Thyroid gland (tissue), 4 donors: ENCODE results near the gene ABHD14A. TPM values are rescaled to one million over a fixed set of nuclear protein-coding genes. Genes with fewer than 3 reads are reported as not detected.

ENCODE experiments used
- DNase-seq, 2 donors: peaks; one replicate each; pipeline ENCODE4 v3.0.0-alpha.2; 2019
- H3K27ac ChIP-seq, 3 donors: fragments of 200-600 bp; sonication (generic); 1 replicate in 2 of 3; 2 replicates in 1 of 3; pipeline ENCODE4 v1.5.1; 2016 to 2019; ENCODE audit warnings: mild to moderate bottlenecking in 1 of 3, moderate library complexity in 1 of 3
- H3K27me3 ChIP-seq: fragments of 200-600 bp; sonication (generic); one replicate; pipeline ENCODE4 v1.5.1; 2019
- H3K36me3 ChIP-seq, 2 donors: fragments of 200-600 bp; sonication (generic); one replicate each; pipeline ENCODE4 v1.5.1; 2016 to 2019
- H3K4me1 ChIP-seq, 2 donors: fragments of 200-600 bp; sonication (generic); one replicate each; pipeline ENCODE4 v1.5.1; 2017 to 2019
- H3K4me3 ChIP-seq, 3 donors: fragments of 200-600 bp; sonication (generic); replicated peaks in 1 of 3; 1 replicate in 2 of 3; 2 replicates in 1 of 3; pipeline ENCODE4 v1.5.1; 2016; ENCODE audit warnings: mild to moderate bottlenecking in 1 of 3
- H3K9me3 ChIP-seq: fragments of 200-600 bp; sonication (generic); one replicate; pipeline ENCODE4 v1.5.1; 2017
- CTCF ChIP-seq, 6 experiments: fragments of 200-600 bp in 3 of 6; fragments of 450-650 bp in 3 of 6; sonication (generic) in 3 of 6; IDR thresholded peaks; one replicate each; pipeline ENCODE4 v1.5.1; 2016 to 2019; ENCODE audit warnings: antibody characterized with exemption in 6 of 6, mild to moderate bottlenecking in 2 of 6, inconsistent platforms in 1 of 6, moderate library complexity in 1 of 6
- POLR2A ChIP-seq, 2 donors: fragments of 450-650 bp; IDR thresholded peaks; one replicate each; pipeline ENCODE4 v1.6.1; 2017; ENCODE audit warnings: antibody characterized with exemption in 2 of 2, mild to moderate bottlenecking in 2 of 2, moderate library complexity in 1 of 2
- WGBS, 2 donors: methylation state at CpG; one replicate each; pipeline ENCODE4 v1.1.5; 2017; 5-methylcytosine and 5-hydroxymethylcytosine counted together
- intact Hi-C: fragments of 100-400 bp; cut with DNase I; formaldehyde crosslinking; loops from one replicate; pipeline ENCODE4 v1.15.1; 2023
- total RNA-seq, 4 donors: library from RNA; depleted of rRNA; stranded (reverse); fragments of >200 nt; gene quantifications; one replicate each; pipeline ENCODE4 v1.2.3, GENCODE V29; 2016

ABHD14A gene
- total RNA-seq, 4 donors from 2014 or later = 20.0 to 91.9 (median 49.3) TPM

- no peaks in the 10 kb centered on the region for H3K9me3 ChIP-seq
- H3K27ac ChIP-seq = no peak overlapping the region
- peaks cover 23 to 24% of the 10 kb centered on the region in 2 donors for H3K4me1 ChIP-seq
- 90 to 92% methylated on average over 16 to 18 of the region's 18 CpGs for WGBS, 2 donors
- H3K4me3 ChIP-seq = no peak overlapping the region
- intact Hi-C loops = no loop called here
- no peaks in the 10 kb centered on the region for H3K36me3 ChIP-seq
- no peaks in the 10 kb centered on the region for H3K27me3 ChIP-seq
- no peak for DNase-seq
- TF ChIP-seq POLR2A (IDR thresholded peaks at IDR 0.05) (no peak), CTCF (IDR thresholded peaks at IDR 0.05) (no peak)
Measured at GRCh38 chr3:51945031-51945840, 29.6 kb upstream of the ABHD14A start.

DNA sequence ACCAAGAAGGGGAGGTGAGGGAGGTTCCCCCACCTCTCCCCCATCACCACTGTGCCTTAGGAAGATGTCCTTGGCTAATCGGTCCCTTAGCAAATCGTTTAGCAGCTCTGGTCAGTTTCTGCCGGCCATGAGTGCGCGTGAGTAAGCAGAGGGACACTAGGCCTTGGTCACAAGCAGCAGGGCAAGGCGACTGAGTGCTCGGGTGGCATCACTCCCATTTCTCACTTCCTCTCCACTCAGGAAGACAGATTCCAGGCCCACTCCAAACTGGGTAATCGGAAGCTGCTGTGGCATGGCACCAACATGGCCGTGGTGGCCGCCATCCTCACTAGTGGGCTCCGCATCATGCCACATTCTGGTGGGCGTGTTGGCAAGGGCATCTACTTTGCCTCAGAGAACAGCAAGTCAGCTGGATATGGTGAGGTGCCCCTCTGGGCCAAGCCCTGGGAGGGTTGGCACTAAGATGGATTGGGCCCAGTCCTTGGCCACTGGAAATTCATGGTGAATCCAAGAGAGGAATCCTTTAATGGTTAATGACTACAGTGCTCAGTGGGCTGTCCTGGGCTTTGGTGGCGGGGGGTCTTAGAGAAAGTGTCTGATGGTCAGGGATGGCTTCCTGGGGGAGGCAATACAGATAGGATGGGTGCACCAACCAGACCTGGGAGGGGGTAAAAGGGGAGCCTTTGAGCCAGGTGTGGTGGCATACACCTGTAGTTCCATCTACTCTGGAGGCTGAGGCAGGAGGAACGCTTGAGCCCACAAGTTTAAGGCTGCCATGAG lies 28.7 kb upstream of the ABHD14A start:
- Histone ChIP-seq H3K27ac (no peak overlapping the region), H3K9me3 (no peaks in the 10 kb centered on the region), H3K4me3 (no peak overlapping the region), H3K27me3 (no peaks in the 10 kb centered on the region), H3K4me1 (peaks cover 17% of the 10 kb centered on the region in 2 donors), H3K36me3 (no peaks in the 10 kb centered on the region)
- TF ChIP-seq POLR2A (IDR thresholded peaks at IDR 0.05) (no peak), CTCF (IDR thresholded peaks at IDR 0.05) (no peak)
- 93 to 94% methylated on average over 13 to 14 of the region's 14 CpGs for WGBS, 2 donors
- DNase-seq = no peak
- intact Hi-C loops = no loop called here

- TF ChIP-seq CTCF (IDR thresholded peaks at IDR 0.05) = no peak
- no peak for TF ChIP-seq POLR2A (IDR thresholded peaks at IDR 0.05)
- DNase-seq = no peak
- Histone ChIP-seq H3K4me3 (no peak overlapping the region), H3K27ac (no peak overlapping the region), H3K36me3 (no peaks in the 10 kb centered on the region), H3K4me1 (peaks cover 13 to 14% of the 10 kb centered on the region in 2 donors), H3K27me3 (no peaks in the 10 kb centered on the region), H3K9me3 (no peaks in the 10 kb centered on the region)
- intact Hi-C loops = no loop called here
- WGBS, 2 donors = 79 to 84% methylated on average over 4 of the region's 4 CpGs
Measured at GRCh38 chr3:51946796-51947195, 28.1 kb upstream of the ABHD14A start.

- DNase-seq = no peak
- TF ChIP-seq POLR2A (IDR thresholded peaks at IDR 0.05) (no peak), CTCF (IDR thresholded peaks at IDR 0.05) (no peak)
- H3K36me3 ChIP-seq = no peaks in the 10 kb centered on the region
Measured at GRCh38 chr3:51947215-51947900, 27.5 kb upstream of the ABHD14A start.

More at GRCh38 chr3:51947215-51947900, 27.5 kb upstream of the ABHD14A start:
- H3K27me3 ChIP-seq = no peaks in the 10 kb centered on the region
- H3K9me3 ChIP-seq = no peaks in the 10 kb centered on the region
- H3K4me1 ChIP-seq = peaks cover 12% of the 10 kb centered on the region in 2 donors
- H3K4me3 ChIP-seq = no peak overlapping the region
- H3K27ac ChIP-seq = no peak overlapping the region
- intact Hi-C loops = no loop called here
- WGBS, 2 donors = 81 to 83% methylated on average over 12 to 13 of the region's 13 CpGs
